GM15510 (cell line): ENCODE results near the gene ATP6V0E2.

Experiments
- POLR2A ChIP-seq: IDR thresholded peaks from 3 replicates; pipeline ENCODE4 v1.6.1; 2011; ENCODE audit warnings: borderline replicate concordance; ENCODE audit not compliant: insufficient read length; ENCODE audit errors: extremely low read depth

Gene ATP6V0E2

DNA sequence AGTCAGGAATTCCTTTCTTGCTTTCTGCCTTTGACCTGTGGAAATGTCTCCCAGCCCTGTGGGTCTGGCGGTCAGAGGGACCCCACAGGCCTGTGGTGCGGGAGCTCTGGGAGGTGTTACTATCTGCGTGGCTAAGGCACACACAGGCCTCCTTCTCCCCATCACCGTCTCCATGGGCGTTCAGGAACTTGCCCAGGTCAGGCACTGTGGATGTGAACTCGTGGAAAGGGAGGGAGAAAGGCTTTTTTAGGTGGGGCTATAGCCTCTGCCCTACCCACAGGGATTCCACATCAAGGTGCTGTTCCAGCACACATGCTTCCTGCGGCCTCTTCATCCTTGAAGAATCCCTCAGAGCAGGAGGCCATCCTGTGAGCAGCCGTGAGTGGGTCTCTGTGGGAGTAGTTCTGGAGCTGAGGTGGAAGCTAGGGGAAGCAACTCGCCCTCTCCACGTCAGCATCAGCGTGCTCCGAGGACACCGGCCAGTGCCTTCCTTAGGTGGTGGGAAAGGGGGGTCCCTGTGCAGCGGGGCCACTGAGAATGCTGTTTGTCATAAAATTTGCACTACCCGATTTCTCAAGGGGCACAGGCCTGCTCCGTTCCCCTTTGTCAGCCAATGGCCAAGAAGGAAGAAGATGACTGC is 7.5 kb upstream of the ATP6V0E2 start:
- TF ChIP-seq POLR2A: no peak

DNA sequence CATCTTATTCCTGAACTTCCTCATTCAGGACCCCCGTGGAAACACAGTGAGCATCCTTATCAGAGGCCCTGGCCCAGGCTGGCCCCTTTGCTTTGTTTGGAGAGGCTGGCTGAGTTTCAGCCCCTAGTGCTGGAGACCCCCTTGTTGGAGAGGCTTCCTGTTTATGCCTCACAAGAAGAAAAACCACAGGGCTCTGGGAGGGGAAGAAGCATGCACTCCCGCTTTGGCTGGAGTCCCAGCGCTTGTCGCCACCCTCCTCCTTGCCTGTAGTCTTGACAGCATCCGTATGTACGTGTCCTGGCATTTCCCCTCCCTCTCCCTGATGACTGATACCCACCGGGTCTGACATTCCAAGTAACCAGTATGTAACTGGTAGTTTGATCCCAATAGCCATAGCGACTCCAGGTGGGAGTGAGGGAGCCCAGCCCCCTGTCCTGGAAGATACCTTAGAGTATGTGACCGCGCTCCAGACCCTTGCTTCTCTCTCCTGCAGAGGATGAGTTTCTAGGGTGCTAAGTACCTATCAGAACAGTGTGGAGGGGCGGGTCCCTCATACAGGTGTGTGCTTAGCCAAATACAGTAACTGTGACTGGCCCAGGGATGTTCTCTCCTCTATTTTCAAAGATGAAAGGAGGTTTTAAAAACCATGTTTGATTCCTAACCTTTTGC is 6.9 kb upstream of the ATP6V0E2 start:
- TF ChIP-seq POLR2A: no peak

DNA sequence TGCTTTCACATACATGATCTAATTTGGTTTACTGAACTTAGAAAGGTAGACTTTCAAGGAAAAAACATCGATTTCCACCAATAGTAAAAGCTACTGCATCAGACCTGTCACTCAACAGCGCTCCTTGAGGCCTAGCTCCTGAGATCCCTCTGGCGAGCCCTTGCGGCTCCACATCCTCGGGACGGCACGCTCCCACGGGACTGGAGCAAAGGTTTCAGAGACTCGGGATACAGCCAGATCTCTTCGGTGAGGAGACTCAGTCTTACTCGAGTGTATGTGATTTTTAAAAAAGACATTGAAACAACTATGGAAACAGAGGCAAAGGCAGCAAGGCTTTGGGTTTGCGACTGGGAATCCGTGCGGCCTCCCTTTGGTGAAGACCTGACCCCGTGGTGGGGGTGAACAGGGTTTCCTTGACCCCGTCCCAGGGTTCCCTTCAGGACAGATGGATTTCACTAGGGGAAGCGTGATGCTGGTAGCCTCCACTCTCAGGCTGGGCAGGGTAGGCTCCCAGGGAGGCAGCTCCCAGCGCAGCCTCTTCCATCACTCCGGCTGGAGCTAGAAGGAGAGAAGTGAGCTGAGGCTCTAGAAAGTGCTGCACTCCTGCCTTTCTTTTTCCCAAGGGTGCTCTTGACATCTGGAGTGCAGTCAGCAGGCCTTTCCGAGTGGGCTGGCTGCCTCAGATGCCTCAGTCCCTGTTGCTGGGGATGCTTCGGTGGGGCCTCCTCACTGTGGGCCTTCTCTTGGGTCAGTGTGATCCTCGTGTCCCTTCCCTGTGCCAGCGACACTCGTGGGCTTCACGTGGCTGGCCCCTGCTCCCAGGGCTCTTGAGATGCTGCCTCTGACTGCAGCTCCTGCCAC is 5.8 kb upstream of the ATP6V0E2 start:
- no peak for TF ChIP-seq POLR2A

DNA sequence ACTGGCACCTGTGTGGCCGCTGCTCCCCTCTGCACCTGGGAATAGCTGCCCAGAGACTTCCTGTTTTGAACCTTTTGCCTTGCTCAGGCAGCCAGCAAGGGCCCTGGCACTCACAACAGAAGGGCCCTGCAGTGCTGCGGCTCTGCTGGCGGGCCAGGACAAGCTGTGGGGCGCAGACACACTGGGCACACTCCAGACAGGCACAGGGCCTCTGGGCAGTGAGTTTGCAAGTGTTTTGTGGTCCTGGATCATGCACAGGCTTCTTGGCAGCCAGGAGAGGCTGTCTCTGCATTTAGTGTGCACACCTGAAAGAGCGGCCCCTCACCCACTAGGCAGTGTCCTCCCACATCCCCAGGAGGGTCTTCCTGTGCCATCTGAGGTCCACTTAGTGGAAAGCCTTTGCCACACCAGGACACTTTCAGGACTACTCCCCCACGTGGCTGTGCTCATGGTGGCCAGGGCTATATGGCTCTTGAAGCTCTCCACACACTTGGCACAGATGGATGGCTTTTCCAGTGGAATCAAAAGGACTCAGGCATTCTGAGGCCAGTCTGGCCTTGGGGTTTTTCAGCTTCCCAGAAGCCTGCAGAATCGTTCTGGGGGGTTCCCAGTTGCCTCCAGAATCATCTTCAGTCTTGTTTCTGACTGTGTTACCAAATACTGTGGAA is 5.0 kb upstream of the ATP6V0E2 start:
- no peak for TF ChIP-seq POLR2A

DNA sequence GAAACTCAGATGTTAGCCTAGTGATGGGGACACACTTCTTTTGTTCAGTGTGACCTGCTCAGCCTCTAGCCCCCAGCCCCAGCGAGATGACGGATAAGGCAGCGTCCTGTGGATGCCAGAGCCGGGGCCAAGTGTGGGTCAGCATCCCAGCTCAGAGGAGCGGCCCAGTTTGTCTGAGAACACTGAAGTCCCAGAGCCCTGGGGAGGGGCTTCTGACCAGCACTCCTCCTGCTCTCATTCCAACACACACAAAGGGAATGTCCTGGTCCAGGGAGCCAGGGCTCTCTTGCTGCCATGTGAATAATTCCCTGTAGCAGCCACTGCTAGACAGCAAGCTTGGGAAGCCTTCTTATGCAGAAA is 4.5 kb upstream of the ATP6V0E2 start:
- no peak for TF ChIP-seq POLR2A

DNA sequence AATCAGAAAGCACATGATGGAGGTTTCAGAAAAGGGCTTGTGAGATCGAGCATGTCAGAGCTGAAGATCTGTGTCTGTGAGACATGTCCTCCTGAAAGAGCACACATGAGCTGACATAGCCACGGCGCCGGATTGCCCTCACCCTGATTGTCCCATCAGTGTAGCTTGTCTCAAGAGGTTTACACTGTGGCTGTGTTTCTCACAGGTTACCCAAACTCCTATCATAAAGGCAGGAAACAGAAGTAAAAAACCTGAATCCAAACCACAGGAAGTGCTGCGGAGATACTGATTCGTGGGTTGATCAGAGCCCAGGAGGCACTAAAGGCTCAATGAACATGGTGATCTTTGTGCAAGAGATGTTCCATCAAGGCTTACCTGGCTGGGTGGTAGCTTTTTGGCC is 3.9 kb upstream of the ATP6V0E2 start:
- no peak for TF ChIP-seq POLR2A

DNA sequence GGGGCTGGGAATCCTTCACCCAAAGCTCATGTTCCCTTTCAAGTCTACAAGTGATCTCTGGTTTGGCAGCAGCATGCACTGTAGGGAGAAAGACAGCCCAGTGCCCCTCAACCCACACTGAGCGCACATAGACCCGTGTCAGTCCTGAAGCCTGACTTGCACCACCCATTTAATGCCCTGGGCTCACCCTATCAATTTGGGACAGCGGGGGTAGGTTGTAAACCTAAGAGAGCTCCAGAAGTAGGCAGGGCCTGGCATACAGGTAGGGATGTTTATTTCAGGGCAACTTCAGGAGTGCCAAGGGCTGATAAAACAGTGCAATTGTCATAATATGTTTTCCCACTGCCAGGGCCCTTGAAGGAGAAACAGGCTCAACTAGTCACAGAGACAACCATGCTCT is 3.5 kb upstream of the ATP6V0E2 start:
- TF ChIP-seq POLR2A: no peak

DNA sequence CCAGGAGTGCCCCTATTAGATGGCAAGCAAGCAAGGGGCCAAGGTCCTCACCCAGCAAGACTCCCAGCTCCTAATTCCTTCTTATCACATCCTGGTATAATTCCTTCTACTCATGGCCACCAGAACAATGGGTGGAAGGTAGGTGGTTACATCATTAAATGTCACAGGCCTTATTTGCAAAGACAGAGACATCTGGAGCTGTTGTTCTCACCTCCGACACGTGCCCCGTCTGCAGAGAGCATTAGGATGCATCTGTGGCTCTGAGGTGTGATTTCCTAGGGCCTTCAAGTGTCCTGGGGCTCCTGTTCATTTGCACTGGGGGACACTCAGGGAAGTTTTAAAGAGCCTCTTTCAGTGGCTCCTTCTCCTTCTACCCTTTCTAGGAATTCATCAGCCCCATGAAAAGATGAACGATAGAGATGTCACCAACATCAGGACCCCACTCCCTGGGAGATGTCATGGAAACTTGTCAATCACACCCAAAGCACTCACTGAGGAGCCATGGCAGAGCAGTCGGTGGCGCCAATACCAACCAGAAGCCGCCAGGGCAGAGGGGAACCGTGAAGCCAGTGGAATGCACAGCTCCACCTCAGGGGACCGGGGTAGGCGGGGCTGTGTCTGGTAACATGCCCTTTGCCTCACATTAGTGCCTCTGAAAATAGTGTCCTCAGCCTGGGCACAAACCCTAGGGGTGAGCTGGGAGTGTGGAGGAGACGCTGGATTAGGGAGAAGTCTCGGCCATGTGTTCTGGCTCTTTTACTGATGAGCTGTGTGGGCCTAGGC is 2.9 kb upstream of the ATP6V0E2 start:
- no peak for TF ChIP-seq POLR2A

DNA sequence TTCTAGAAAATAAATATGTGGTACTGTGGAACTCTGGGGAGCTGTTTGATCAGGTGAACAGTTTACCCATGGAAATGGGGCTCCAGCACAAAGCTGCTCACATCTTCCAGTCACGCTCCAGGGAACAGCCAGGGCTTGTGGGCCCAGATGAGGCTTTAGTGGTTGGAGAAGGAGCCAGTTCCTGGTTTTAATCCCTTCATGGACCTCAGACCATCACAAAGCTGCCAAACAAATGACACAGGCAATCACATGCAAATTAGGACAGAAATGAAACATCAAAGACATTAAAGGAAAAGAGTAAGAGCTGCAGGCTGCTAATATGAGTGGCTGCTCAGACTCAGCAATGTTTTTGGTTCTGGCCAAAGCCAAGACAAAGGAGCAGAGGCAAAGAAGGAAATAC is 2.2 kb upstream of the ATP6V0E2 start:
- no peak for TF ChIP-seq POLR2A

DNA sequence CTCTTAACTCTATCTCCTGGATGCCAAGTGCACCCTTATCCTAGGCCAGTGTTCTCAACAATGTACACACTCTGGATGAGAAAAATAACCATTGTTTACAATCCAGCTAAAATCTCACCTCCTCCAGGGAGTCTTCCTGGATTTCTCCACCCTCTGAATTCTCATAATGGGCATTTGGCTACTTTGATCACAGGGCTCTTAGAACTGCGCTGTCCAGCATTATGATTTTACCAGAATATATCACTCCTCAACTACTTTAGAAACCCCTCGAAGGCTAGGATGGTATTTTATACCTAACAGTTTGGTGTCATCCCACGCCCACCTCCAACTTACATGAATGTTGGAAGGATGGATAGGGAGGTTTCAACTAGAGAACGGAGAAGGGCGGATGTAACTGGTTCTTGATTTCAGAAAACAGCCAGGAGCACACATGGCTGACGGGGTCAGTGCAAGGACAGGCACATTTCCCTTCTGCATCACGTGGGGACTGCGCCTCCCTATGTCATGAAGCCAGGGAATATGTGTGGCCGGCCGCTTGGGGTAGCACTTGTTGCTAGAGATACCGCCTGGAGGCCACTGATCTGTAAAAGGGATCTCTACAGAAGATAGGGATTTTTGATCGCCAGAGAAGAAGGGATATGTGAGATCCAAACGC is 1.2 kb upstream of the ATP6V0E2 start:
- peak; percentile 13 for TF ChIP-seq POLR2A

DNA sequence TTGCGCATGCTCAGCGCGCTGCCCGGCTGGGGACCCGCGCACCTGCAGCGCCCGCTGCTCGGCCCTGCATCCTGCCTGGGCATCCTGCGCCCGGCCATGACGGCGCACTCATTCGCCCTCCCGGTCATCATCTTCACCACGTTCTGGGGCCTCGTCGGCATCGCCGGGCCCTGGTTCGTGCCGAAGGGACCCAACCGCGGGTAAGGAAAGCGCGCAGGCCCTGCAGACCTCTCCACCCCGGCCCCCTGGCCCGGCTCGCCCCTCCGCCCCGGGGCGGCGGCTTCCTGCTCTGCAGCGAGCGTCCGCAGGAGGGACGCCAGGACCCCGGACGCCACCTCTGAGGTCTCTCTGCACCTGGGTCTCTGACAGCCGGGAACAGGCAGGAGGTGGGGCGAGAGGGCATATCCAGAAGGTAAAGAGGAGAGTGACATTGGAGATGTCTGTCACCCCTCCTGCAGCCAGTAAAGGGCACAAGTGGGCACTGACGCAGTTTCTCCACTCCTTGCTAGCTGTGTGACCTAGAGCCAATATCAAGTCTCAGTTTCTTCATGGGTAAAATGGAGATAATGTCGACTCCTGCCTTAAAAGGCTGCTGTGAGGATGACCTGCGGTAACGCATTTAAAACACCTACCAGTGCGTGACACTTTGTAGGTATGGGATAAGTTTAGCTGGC is 338 bp downstream of the ATP6V0E2 start:
- peak; percentile 81 for TF ChIP-seq POLR2A

DNA sequence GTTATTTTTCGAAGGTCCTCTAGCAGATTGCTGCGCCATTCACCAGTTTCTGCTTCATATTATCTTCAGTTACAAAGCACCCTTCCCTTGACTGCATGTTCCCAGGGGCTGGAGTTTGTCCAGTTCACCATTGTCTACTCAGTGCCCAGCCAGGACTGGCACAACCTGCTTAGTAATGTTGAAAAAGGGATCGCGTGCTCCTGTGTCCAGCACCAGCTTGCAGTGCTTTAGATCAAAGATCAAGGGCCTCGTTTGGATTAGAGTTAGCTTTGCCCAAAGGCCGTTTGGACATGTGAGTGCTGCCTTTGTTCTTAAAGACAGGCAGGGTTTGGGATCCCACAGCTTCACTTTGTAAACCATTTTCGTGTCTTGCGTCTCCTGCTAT is 867 bp downstream of the ATP6V0E2 start:
- no peak for TF ChIP-seq POLR2A

DNA sequence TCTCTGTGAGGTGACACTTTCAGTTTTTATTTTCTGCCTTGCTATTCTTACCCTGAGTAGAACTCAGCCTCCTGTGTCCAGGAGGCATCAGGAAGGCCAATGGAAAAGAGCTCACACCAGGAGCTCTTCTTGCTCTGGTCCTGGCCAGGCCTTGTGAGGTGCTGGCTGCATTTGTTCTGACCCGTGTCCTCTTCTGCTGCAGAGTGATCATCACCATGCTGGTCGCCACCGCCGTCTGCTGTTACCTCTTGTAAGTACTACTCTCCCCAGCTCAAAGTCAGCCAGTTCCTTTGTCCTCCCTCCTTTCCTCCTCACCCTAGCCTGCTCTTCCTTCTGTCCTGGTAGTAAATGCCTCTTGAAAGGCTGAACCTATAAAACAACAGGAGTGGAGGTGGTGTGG is 1.6 kb downstream of the ATP6V0E2 start:
- TF ChIP-seq POLR2A: no peak
